HG03457 (cell line): ENCODE data around the gene CDHR3.

ENCODE experiments used
- ATAC-seq: cut with Tn5 transposase; IDR thresholded peaks from one replicate; pipeline ENCODE4 v1.9.1; 2021; ENCODE audit warnings: moderate number of reproducible peaks; ENCODE audit not compliant: unreplicated experiment

Gene CDHR3

GRCh38 chr7:106021151-106022067 lies 58.3 kb downstream of the CDHR3 start:
- ATAC-seq = no peak

GRCh38 chr7:106022193-106022821 lies 59.2 kb downstream of the CDHR3 start:
- ATAC-seq = peak; percentile 88

DNA sequence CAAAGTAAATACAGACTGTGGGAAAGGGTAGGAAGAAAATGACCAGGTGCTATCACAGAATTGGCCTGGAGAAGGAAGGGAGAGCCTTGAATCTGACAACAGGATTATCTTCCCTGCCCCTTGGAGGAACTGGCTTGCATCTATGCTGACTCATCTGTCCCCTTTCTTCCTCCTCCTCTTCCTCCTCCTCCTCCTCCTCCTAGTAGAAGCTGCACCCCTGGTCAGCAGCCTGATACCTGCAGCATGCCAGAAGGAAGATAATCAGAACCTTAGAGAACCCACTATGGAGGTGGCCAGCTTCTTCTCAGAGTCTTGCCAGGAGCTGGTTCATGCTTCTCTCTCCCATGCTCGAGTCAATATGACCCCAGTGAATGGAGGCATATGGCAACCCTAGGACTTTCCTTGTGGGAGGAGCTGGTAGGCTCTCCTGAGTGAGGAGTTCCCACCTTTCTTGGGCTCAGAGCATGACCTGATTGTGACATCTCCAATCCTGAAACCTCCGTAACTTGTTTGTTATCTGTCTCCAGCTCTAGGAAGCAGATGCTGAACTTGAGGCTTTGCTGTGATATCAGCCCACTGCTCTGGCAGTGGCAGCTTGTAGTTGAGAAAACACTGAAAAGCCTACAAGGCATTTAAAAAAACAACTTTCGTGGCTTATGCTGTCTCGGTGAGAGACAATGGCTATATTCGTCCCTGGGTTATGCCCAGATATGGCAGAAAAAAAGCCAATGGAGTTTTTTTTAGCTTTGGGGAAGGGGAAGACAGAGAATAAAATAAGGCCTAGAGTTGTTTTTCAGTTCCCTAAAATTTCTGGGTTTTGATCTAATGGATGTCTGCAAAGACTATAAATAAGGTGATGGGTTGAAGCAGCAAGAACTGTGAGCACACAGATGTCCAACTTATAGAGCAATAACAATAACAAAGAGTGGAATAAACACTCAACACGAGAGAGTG lies 60.6 kb downstream of the CDHR3 start:
- ATAC-seq = no peak

GRCh38 chr7:106026101-106026500 lies 63.0 kb downstream of the CDHR3 start:
- no peak for ATAC-seq

DNA sequence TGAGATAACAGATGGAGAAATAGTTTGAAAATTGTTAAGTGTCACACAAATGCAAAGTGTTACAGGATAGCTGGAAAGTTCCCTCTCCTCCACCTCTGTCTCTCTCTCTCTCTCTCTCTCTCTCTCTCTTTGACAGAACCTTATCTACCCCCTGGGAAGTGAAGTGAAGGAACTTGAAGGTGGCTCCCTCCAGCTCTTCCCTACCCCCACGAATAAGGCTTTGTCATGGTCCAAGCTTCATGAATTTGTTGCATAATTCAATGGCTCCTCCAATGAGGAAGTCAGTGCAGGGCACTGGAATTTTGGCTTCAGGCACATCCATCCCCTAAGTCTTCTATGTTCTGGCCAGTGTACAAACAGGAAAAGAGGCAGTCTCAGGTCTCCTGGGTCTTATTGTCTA lies 66.4 kb downstream of the CDHR3 start:
- ATAC-seq = no peak

- no peak for ATAC-seq
These were observed 66.9 kb downstream of the CDHR3 start for GRCh38 chr7:106029941-106030340.

DNA sequence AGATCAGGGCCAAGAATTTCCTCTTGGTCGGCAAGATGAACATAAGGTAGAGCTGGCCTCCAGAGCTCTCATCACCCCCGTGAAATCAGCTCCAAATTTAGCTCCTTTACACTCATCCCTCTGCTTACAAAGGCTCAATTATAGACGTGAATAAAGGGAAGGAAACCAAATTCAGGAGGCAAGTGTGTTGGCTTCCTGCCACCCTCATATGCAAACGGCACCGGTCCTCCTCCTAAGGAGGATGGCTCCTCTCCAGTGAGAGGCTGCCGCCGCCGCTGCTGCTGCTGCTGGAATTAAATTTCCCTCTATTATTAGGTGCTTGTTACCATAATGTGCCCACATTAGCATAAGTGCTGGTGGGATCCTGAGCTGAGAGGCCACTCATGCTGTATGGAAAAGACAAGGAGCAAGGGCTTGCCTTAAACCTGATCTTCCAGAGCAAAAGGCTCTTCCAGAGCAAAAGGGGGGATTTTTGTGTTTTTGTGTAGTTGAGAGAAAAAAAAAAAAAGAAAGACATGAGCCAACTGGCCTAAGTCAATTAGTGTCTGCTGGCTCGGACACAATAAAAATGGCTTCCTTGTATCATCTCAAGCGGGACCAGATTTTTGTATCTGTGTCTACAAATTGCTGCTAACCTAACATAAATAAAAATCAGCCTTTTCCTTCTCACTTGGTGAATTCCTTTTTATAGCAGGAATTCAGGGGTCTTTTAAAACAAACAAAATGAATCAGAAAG lies 68.4 kb downstream of the CDHR3 start:
- no peak for ATAC-seq

DNA sequence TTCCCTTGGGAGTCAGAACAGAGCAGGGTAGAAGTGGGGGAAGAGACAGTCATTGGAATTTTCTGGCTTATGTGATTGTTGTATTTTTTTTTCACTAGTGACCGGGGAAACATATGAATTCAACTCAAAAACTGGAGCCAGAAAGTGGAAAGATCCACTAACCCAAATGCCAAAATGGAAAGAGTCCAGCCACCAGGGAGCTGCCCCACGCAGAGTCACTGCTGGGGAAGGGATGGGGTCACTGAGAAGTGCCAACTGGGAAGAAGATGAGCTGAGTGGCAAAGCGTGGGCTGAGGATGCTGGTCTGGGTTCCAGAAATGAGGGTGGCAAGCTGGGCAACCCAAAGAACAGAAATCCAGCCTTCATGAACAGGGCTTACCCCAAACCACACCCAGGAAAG lies 69.2 kb downstream of the CDHR3 start:
- no peak for ATAC-seq

GRCh38 chr7:106033735-106034134 lies 70.7 kb downstream of the CDHR3 start:
- ATAC-seq = no peak

- ATAC-seq = no peak
These were observed 71.3 kb downstream of the CDHR3 start for GRCh38 chr7:106034383-106034782.

- no peak for ATAC-seq
These were observed 72.5 kb downstream of the CDHR3 start for GRCh38 chr7:106035568-106035967.

- no peak for ATAC-seq
These were observed 72.9 kb downstream of the CDHR3 start for GRCh38 chr7:106036004-106036403.

GRCh38 chr7:106037489-106038176 lies 74.6 kb downstream of the CDHR3 start:
- ATAC-seq = no peak

- no peak for ATAC-seq
These were observed 75.2 kb downstream of the CDHR3 start for GRCh38 chr7:106038289-106038688.

- no peak for ATAC-seq
These were observed 75.9 kb downstream of the CDHR3 start for GRCh38 chr7:106038916-106039315.

GRCh38 chr7:106039486-106040060 lies 76.5 kb downstream of the CDHR3 start:
- no peak for ATAC-seq

DNA sequence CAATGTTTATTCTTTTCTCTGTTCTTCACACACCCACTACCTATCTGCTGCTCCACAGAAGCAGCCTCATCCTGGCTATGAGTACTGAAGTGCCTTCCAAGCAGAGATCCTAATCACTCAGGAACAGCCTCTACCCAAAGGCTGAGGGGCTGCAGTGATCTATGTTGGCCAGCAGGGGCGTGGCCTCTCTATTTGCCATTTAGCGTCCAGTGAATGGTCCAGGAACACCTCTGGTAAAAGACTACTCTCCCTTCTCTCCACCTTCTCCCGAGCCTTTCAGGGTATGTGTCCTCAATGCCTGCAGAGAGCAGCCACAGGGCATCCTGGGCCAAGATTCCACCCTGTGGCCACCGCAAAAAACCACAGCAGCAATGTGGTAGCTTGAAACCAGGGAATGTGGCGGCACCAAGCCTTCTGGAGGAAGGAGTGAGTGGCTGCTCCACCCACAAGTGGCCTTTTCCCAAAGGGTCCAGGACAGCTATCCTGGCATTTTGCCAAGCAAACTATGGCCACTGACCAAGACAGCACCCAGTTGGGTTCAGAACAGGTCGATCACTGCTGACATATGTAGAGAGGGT lies 78.2 kb downstream of the CDHR3 start:
- no peak for ATAC-seq

GRCh38 chr7:106042196-106042611 lies 79.1 kb downstream of the CDHR3 start:
- ATAC-seq = no peak

- ATAC-seq = no peak
These were observed 82.1 kb downstream of the CDHR3 start for GRCh38 chr7:106045139-106045538.
